Neural progenitor cell (in vitro differentiated cells): Measurements from ENCODE around the gene RNF128. TPM values are rescaled to one million over a fixed set of nuclear protein-coding genes. Genes with fewer than 3 reads are reported as not detected.
"Not testable (repeated sequence)": the region's sequence is repeated elsewhere in the genome, so short reads cannot be mapped to it uniquely, and the experiment has no call there.

Experiments used
- DNase-seq: peaks from one replicate; pipeline ENCODE4 v3.0.0-alpha.2; 2016; ENCODE audit warnings: low spot score
- H2AFZ ChIP-seq: fragments of 200-600 bp; sonication (generic); replicated peaks from 2 replicates; pipeline ENCODE4 v1.6.1; 2016; ENCODE audit warnings: antibody characterized with exemption
- H3F3A ChIP-seq: fragments of 200-600 bp; sonication (generic); 2 replicates; pipeline ENCODE4 v1.6.1; 2016; ENCODE audit warnings: antibody characterized with exemption, low read depth
- H3K27ac ChIP-seq: fragments of 200-600 bp; sonication (generic); 2 replicates; pipeline ENCODE4 v1.5.1; 2016; ENCODE audit warnings: mild to moderate bottlenecking
- H3K27me3 ChIP-seq: fragments of 200-600 bp; sonication (generic); 2 replicates; pipeline ENCODE4 v1.6.1; 2016; ENCODE audit warnings: mild to moderate bottlenecking, moderate library complexity
- H3K36me3 ChIP-seq: fragments of 200-600 bp; sonication (generic); 2 replicates; pipeline ENCODE4 v1.5.1; 2016
- H3K4me1 ChIP-seq: fragments of 200-600 bp; sonication (generic); 2 replicates; pipeline ENCODE4 v1.6.1; 2016; ENCODE audit warnings: mixed run types
- H3K4me2 ChIP-seq: fragments of 200-600 bp; sonication (generic); 2 replicates; pipeline ENCODE4 v1.6.1; 2016
- H3K4me3 ChIP-seq: fragments of 200-600 bp; sonication (generic); 2 replicates; pipeline ENCODE4 v1.5.1; 2016
- H3K79me2 ChIP-seq: fragments of 200-600 bp; sonication (generic); 2 replicates; pipeline ENCODE4 v1.6.1; 2016; ENCODE audit warnings: low read depth
- H3K9ac ChIP-seq: fragments of 200-600 bp; sonication (generic); 2 replicates; pipeline ENCODE4 v1.6.1; 2016
- H3K9me3 ChIP-seq: fragments of 200-600 bp; sonication (generic); 2 replicates; pipeline ENCODE4 v1.5.1; 2016; ENCODE audit warnings: low read depth
- H4K20me1 ChIP-seq: fragments of 200-600 bp; sonication (generic); 2 replicates; pipeline ENCODE4 v1.6.1; 2016; ENCODE audit warnings: low read depth
- H3K27ac Mint-ChIP-seq: 3 replicates; pipeline ENCODE4 v1.8.0; 2021; ENCODE audit warnings: mixed read lengths
- H3K27me3 Mint-ChIP-seq: 2 replicates; pipeline ENCODE4 v1.8.0; 2022; ENCODE audit warnings: low read depth, mild to moderate bottlenecking, inconsistent platforms, moderate library complexity, mixed read lengths; ENCODE audit not compliant: insufficient read depth
- H3K36me3 Mint-ChIP-seq: 3 replicates; pipeline ENCODE4 v1.8.0; 2021; ENCODE audit warnings: mixed read lengths
- H3K4me1 Mint-ChIP-seq: 3 replicates; pipeline ENCODE4 v1.8.0; 2021; ENCODE audit warnings: mixed read lengths
- H3K4me3 Mint-ChIP-seq: 3 replicates; pipeline ENCODE4 v1.8.0; 2021; ENCODE audit warnings: mild to moderate bottlenecking, moderate library complexity, mixed read lengths
- H3K9me3 Mint-ChIP-seq: 3 replicates; pipeline ENCODE4 v1.8.0; 2020; ENCODE audit warnings: mixed read lengths
- CTCF ChIP-seq: fragments of 200-600 bp; sonication (generic); IDR thresholded peaks from 2 replicates; pipeline ENCODE4 v1.5.1; 2017; ENCODE audit warnings: antibody characterized with exemption, mild to moderate bottlenecking
- EZH2 ChIP-seq: fragments of 200-600 bp; sonication (generic); IDR thresholded peaks from 2 replicates; pipeline ENCODE4 v1.6.1; 2017; ENCODE audit warnings: antibody characterized with exemption, mild to moderate bottlenecking, moderate library complexity
- EZH2phosphoT487 ChIP-seq: fragments of 200-600 bp; sonication (generic); IDR thresholded peaks from 2 replicates; pipeline ENCODE4 v1.6.1; 2017; ENCODE audit warnings: antibody characterized with exemption
- total RNA-seq: library from RNA; depleted of rRNA; stranded (reverse); fragments of >200 nt; gene quantifications from 2 replicates; pipeline ENCODE4 v1.2.3, GENCODE V29; 2015; ENCODE audit warnings: low replicate concordance

Gene RNF128
- total RNA-seq, 1 donor from 2014 or later: not detected

GRCh38 chrX:106811131-106811910, 84.8 kb downstream of the RNF128 start:
- TF ChIP-seq EZH2phosphoT487: no peak
- no peak for TF ChIP-seq CTCF
- no peak for TF ChIP-seq EZH2
- Histone ChIP-seq H3K27me3 (no peaks in the 10 kb centered on the region), H2AFZ (no peak overlapping the region), H3K36me3 (no peaks in the 10 kb centered on the region), H4K20me1 (no peaks in the 10 kb centered on the region), H3F3A (no peaks in the 10 kb centered on the region), H3K4me1 (no peaks in the 10 kb centered on the region), H3K9me3 (no peaks in the 10 kb centered on the region), H3K27ac (no peak overlapping the region), H3K4me3 (no peak overlapping the region), H3K79me2 (no peaks in the 10 kb centered on the region), H3K9ac (no peak overlapping the region), H3K4me2 (no peak overlapping the region)
- Mint-ChIP-seq H3K27me3 (no peaks in the 10 kb centered on the region), H3K4me1 (no peaks in the 10 kb centered on the region), H3K27ac (no peak overlapping the region), H3K9me3 (peaks cover 3% of the 10 kb centered on the region), H3K4me3 (no peak overlapping the region), H3K36me3 (no peaks in the 10 kb centered on the region)
- DNase-seq: no peak

- H3K9me3 ChIP-seq: not testable (repeated sequence)
Observed at GRCh38 chrX:106812930-106813329, 86.4 kb downstream of the RNF128 start.

GRCh38 chrX:106814093-106814492, 87.6 kb downstream of the RNF128 start:
- not testable (repeated sequence) for H3K9ac ChIP-seq, H3K27ac ChIP-seq, H2AFZ ChIP-seq, H3K4me1 Mint-ChIP-seq, H3K27me3 ChIP-seq, H3K4me3 ChIP-seq, H3K9me3 Mint-ChIP-seq, H4K20me1 ChIP-seq, H3K36me3 Mint-ChIP-seq, H3K4me3 Mint-ChIP-seq, H3K36me3 ChIP-seq, H3K9me3 ChIP-seq, H3K79me2 ChIP-seq, DNase-seq, H3K4me1 ChIP-seq, H3F3A ChIP-seq, H3K27me3 Mint-ChIP-seq, H3K27ac Mint-ChIP-seq, H3K4me2 ChIP-seq

More at GRCh38 chrX:106812930-106813329, 86.4 kb downstream of the RNF128 start:
- not testable (repeated sequence) for H3K4me3 Mint-ChIP-seq, H3K4me3 ChIP-seq, H3K4me1 ChIP-seq, H3K4me2 ChIP-seq, DNase-seq, H3K36me3 ChIP-seq, H3K79me2 ChIP-seq, H4K20me1 ChIP-seq, H3F3A ChIP-seq, H3K27me3 Mint-ChIP-seq, H3K9ac ChIP-seq, H3K36me3 Mint-ChIP-seq, H3K27me3 ChIP-seq, H2AFZ ChIP-seq, H3K9me3 Mint-ChIP-seq, H3K27ac ChIP-seq, H3K27ac Mint-ChIP-seq, H3K4me1 Mint-ChIP-seq

Other genes starting within 250 kb of the RNF128 start
- gene RADX, start 114.7 kb upstream of the RNF128 start, total RNA-seq: 10.5 and 14.2 TPM in 2 replicates
- 1.4 and 1.6 TPM in 2 replicates for gene TBC1D8B, start 76.0 kb downstream of the RNF128 start, total RNA-seq
- gene RIPPLY1, start 176.6 kb downstream of the RNF128 start, total RNA-seq: not detected in 2 replicates
- not detected in 2 replicates for gene CLDN2, start 193.7 kb downstream of the RNF128 start, total RNA-seq